WTC11 (cell line): ENCODE data around the gene RABGGTA. TPM values are rescaled to one million over a fixed set of nuclear protein-coding genes. Genes with fewer than 3 reads are reported as not detected.

Source experiments
- ATAC-seq: fragments of 200-7000 bp; cut with Tn5 transposase; 2 replicates; pipeline ENCODE4 v1.10.0; 2021; ENCODE audit warnings: mild to moderate bottlenecking, moderate library complexity
- CTCF ChIA-PET: fragments of 300-600 bp; sonication (Branson Sonifier 250); formaldehyde crosslinking; loops from one replicate; lab custom pipeline; 2021; ENCODE audit warnings: antibody characterized with exemption; lab: Charles Lee
- POLR2A ChIA-PET: fragments of 350-600 bp; sonication (Branson Sonifier 250); formaldehyde crosslinking; loops from one replicate; lab custom pipeline; 2021; ENCODE audit warnings: antibody characterized with exemption; lab: Charles Lee
- DNase-seq: peaks from one replicate; pipeline ENCODE4 v3.0.0; 2021; ENCODE audit warnings: low spot score
- H3K27ac Mint-ChIP-seq: 2 replicates; pipeline ENCODE4 v1.8.0; 2021; ENCODE audit warnings: mixed read lengths
- H3K27me3 Mint-ChIP-seq: 2 replicates; pipeline ENCODE4 v1.8.0; 2021; ENCODE audit warnings: low read depth, mild to moderate bottlenecking, moderate library complexity, mixed read lengths
- H3K36me3 Mint-ChIP-seq: 2 replicates; pipeline ENCODE4 v1.8.0; 2021; ENCODE audit warnings: mixed read lengths
- H3K4me1 Mint-ChIP-seq: 2 replicates; pipeline ENCODE4 v1.8.0; 2022; ENCODE audit warnings: mixed read lengths
- H3K4me3 Mint-ChIP-seq: 2 replicates; pipeline ENCODE4 v1.8.0; 2021; ENCODE audit warnings: mild to moderate bottlenecking, moderate library complexity, mixed read lengths
- H3K9me3 Mint-ChIP-seq: 2 replicates; pipeline ENCODE4 v1.8.0; 2021; ENCODE audit warnings: mixed read lengths
- ATF1 ChIP-seq: sonication (generic); formaldehyde crosslinking; IDR thresholded peaks from 2 replicates; pipeline ENCODE4 v1.8.1; 2023; ENCODE audit warnings: mild to moderate bottlenecking, moderate library complexity, missing genetic modification reagents
- CBFB ChIP-seq: sonication (generic); formaldehyde crosslinking; IDR thresholded peaks from 2 replicates; pipeline ENCODE4 v1.8.1; 2022; ENCODE audit warnings: mild to moderate bottlenecking, low read depth, missing genetic modification reagents
- ELF4 ChIP-seq: sonication (generic); formaldehyde crosslinking; IDR thresholded peaks from 2 replicates; pipeline ENCODE4 v1.8.1; 2022; ENCODE audit warnings: low read depth, mild to moderate bottlenecking, moderate library complexity, missing genetic modification reagents
- EMX1 ChIP-seq: fragments of 250-450 bp; sonication (Bioruptor Pico); IDR thresholded peaks from 2 replicates; pipeline ENCODE4 v1.8.0; 2021; ENCODE audit warnings: mild to moderate bottlenecking
- MXD4 ChIP-seq: fragments of 250-450 bp; sonication (Bioruptor Pico); IDR thresholded peaks from 2 replicates; pipeline ENCODE4 v1.8.0; 2021; ENCODE audit warnings: mild to moderate bottlenecking, moderate library complexity, borderline replicate concordance
- MYBL2 ChIP-seq: sonication (generic); formaldehyde crosslinking; IDR thresholded peaks from 2 replicates; pipeline ENCODE4 v1.8.1; 2023; ENCODE audit warnings: mild to moderate bottlenecking, moderate library complexity, missing genetic modification reagents
- NFATC4 ChIP-seq: fragments of 250-450 bp; sonication (Bioruptor Pico); IDR thresholded peaks from 2 replicates; pipeline ENCODE4 v1.9.0; 2021; ENCODE audit warnings: mild to moderate bottlenecking
- NR1H2 ChIP-seq: sonication (generic); formaldehyde crosslinking; IDR thresholded peaks from 2 replicates; pipeline ENCODE4 v1.9.0; 2021; ENCODE audit warnings: mild to moderate bottlenecking, moderate library complexity, missing genetic modification reagents
- PRRX2 ChIP-seq: fragments of 250-450 bp; sonication (Bioruptor Pico); IDR thresholded peaks from 2 replicates; pipeline ENCODE4 v1.8.0; 2021; ENCODE audit warnings: mild to moderate bottlenecking
- RORB ChIP-seq: fragments of 250-450 bp; sonication (Bioruptor Pico); IDR thresholded peaks from 2 replicates; pipeline ENCODE4 v1.9.0; 2021; ENCODE audit warnings: mild to moderate bottlenecking
- SMAD4 ChIP-seq: sonication (generic); formaldehyde crosslinking; IDR thresholded peaks from 2 replicates; pipeline ENCODE4 v1.8.0; 2022; ENCODE audit warnings: mild to moderate bottlenecking, missing genetic modification reagents
- ZNF219 ChIP-seq: sonication (generic); formaldehyde crosslinking; IDR thresholded peaks from 2 replicates; pipeline ENCODE4 v1.8.0; 2023; ENCODE audit warnings: missing genetic modification reagents, mild to moderate bottlenecking, borderline replicate concordance
- ZNF232 ChIP-seq: sonication (generic); formaldehyde crosslinking; IDR thresholded peaks from 2 replicates; pipeline ENCODE4 v1.8.0; 2022; ENCODE audit warnings: mild to moderate bottlenecking, missing genetic modification reagents
- ZNF423 ChIP-seq: fragments of 250-450 bp; sonication (Bioruptor Pico); IDR thresholded peaks from 2 replicates; pipeline ENCODE4 v2.1.2; 2022; ENCODE audit warnings: mild to moderate bottlenecking, moderate library complexity
- ZNF671 ChIP-seq: fragments of 250-450 bp; sonication (Bioruptor Pico); IDR thresholded peaks from 2 replicates; pipeline ENCODE4 v1.8.0; 2021; ENCODE audit warnings: mild to moderate bottlenecking
- total RNA-seq: library from RNA; stranded (reverse); gene quantifications from 3 replicates; pipeline ENCODE4 v1.2.3, GENCODE V29; 2021
- TF ChIP-seq, protein P1 (sequence below): fragments of 250-450 bp; sonication (Bioruptor Pico); IDR thresholded peaks from 2 replicates; pipeline ENCODE4 v1.9.0; 2021; ENCODE audit warnings: mild to moderate bottlenecking
- TF ChIP-seq, protein P2 (sequence below): sonication (generic); formaldehyde crosslinking; IDR thresholded peaks from 2 replicates; pipeline ENCODE4 v1.8.1; 2022; ENCODE audit warnings: low read depth, missing genetic modification reagents, borderline replicate concordance
- TF ChIP-seq, protein P3 (sequence below): fragments of 250-450 bp; sonication (Bioruptor Pico); IDR thresholded peaks from 2 replicates; pipeline ENCODE4 v2.1.2; 2022; ENCODE audit warnings: mild to moderate bottlenecking, moderate library complexity
- TF ChIP-seq, protein P4 (sequence below): sonication (generic); formaldehyde crosslinking; IDR thresholded peaks from 2 replicates; pipeline ENCODE4 v1.8.0; 2022; ENCODE audit warnings: mild to moderate bottlenecking, missing genetic modification reagents
- TF ChIP-seq, protein P5 (sequence below): fragments of 250-450 bp; sonication (Bioruptor Pico); conservative IDR thresholded peaks from 2 replicates; pipeline ENCODE4 v1.9.0; 2021; ENCODE audit warnings: mild to moderate bottlenecking
- TF ChIP-seq, protein P6 (sequence below): sonication (generic); formaldehyde crosslinking; IDR thresholded peaks from 2 replicates; pipeline ENCODE4 v1.8.1; 2022; ENCODE audit warnings: missing genetic modification reagents, borderline replicate concordance

Gene RABGGTA
- total RNA-seq, 1 experiment from 2014 or later, result 27.1 TPM

DNA sequence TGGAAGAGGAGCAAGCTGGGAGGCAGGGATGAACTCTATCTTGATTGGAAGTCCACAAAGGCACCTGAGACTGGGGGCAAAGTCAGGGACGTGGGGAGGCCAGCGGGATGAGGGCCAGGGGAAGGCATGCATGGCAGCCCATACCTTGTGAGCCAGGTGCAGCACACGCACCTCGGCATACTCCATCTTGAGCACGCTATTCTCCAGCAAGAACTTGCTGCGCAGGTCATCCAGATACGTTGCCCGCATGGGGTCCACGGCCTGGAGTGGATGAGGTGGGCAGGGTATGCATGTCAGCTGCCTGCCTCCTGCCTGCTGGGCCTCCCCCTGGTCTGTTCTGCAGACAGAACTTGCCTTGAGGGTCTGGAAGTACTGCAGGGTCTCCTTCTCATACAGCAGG is 3.9 kb downstream of the RABGGTA start (continued):
- TF ChIP-seq EMX1 (CRISPR knock-in tag), result no peak
- TF ChIP-seq ATF1 (CRISPR knock-in tag), result no peak
- TF ChIP-seq, protein P1, sequence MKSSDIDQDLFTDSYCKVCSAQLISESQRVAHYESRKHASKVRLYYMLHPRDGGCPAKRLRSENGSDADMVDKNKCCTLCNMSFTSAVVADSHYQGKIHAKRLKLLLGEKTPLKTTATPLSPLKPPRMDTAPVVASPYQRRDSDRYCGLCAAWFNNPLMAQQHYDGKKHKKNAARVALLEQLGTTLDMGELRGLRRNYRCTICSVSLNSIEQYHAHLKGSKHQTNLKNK (CRISPR knock-in tag), result no peak

DNA sequence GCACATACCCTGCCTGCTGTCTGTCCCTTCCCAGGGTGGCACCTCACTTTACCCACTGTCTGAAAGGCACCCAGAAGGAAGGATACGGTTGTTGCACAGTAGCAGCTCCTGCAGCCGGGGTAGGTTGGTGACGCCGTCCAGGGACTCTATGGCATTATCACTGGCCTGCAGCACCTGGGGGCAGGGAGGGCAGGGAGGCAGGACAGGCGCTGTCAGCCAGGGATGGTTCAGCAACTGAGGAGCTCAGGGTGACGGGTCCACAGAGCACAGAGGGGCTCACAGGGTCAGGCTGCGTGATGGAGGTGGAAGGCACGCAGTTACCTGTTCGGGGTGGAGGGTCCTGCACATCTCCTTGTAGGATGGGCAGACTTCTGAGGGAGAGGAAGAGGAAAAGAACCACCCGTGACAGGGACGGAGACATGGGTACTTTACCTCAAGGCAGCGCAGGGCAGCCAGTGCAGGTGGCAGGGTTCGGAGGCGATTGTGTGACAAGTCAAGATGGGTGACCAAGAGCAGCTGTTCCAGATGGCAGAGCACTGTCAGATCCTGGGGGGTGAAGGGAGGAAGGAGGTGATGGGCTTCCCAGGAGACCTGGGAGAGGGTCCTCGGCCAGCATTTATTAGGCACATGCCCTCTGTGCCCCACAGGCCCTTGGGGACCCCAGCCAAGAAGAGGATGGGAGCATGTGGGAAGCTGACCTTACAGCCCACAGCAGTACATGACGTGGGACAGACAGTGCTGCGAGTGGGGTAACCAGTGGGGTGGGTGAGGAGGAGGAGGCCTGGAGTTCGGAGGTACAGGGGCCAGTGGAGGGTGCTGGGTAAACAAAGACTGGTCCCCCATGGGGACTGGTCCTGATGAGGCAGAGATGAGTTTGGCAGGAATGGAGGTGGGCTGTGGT is 4.8 kb downstream of the RABGGTA start:
- ChIA-PET CTCF (interaction anchor here (2.2 kb wide), 1 partner anchor 24 kb away, joined by 12 read pairs; the partner anchor contains the start of gene TINF2), POLR2A (no interaction called here)
- Mint-ChIP-seq H3K27me3 (no peaks in the 10 kb centered on the region), H3K4me1 (no peaks in the 10 kb centered on the region; the same call in 1 of the 2 replicates), H3K27ac (no peak overlapping the region), H3K36me3 (peaks cover 4% of the 10 kb centered on the region; the same call in 1 of the 2 replicates), H3K9me3 (no peaks in the 10 kb centered on the region), H3K4me3 (no peak overlapping the region)
- ATAC-seq (no peak), DNase-seq (no peak)
- TF ChIP-seq ATF1 (CRISPR knock-in tag), result no peak
- TF ChIP-seq NR1H2 (CRISPR knock-in tag), result no peak
- TF ChIP-seq, protein P2, sequence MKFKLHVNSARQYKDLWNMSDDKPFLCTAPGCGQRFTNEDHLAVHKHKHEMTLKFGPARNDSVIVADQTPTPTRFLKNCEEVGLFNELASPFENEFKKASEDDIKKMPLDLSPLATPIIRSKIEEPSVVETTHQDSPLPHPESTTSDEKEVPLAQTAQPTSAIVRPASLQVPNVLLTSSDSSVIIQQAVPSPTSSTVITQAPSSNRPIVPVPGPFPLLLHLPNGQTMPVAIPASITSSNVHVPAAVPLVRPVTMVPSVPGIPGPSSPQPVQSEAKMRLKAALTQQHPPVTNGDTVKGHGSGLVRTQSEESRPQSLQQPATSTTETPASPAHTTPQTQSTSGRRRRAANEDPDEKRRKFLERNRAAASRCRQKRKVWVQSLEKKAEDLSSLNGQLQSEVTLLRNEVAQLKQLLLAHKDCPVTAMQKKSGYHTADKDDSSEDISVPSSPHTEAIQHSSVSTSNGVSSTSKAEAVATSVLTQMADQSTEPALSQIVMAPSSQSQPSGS, result no peak
- TF ChIP-seq PRRX2, result no peak
- TF ChIP-seq, protein P3, sequence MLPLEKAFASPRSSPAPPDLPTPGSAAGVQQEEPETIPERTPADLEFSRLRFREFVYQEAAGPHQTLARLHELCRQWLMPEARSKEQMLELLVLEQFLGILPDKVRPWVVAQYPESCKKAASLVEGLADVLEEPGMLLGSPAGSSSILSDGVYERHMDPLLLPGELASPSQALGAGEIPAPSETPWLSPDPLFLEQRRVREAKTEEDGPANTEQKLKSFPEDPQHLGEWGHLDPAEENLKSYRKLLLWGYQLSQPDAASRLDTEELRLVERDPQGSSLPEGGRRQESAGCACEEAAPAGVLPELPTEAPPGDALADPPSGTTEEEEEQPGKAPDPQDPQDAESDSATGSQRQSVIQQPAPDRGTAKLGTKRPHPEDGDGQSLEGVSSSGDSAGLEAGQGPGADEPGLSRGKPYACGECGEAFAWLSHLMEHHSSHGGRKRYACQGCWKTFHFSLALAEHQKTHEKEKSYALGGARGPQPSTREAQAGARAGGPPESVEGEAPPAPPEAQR, result no peak
- TF ChIP-seq ZNF219, result no peak
- no peak for TF ChIP-seq RORB (CRISPR knock-in tag)
- TF ChIP-seq NFATC4, result no peak
- no peak for TF ChIP-seq ZNF423 (CRISPR knock-in tag)
- TF ChIP-seq, protein P4, sequence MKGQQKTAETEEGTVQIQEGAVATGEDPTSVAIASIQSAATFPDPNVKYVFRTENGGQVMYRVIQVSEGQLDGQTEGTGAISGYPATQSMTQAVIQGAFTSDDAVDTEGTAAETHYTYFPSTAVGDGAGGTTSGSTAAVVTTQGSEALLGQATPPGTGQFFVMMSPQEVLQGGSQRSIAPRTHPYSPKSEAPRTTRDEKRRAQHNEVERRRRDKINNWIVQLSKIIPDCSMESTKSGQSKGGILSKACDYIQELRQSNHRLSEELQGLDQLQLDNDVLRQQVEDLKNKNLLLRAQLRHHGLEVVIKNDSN, result no peak

DNA sequence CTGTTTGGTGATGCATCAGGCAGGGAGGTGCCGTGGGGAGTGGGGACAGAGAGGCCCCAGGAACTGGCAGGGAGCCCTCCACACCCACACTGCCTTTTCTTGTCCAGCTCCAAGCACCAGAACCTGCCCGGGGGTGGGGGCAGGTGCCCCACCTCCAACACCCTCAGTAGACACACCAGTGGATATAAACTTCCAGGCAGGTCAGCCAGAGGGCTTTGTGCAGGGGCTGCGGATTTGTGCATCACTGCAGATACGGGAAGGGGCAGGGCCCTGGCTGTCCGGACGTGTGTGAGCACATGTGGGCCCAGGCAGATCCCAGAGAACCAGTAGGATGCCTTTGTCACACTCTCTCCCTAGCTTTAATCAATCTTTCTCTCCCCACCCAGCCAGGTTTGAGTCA is 7.1 kb downstream of the RABGGTA start:
- Mint-ChIP-seq H3K27ac (no peak overlapping the region; the same call in 1 of the 2 replicates), H3K36me3 (peaks cover 4% of the 10 kb centered on the region; the same call in 1 of the 2 replicates), H3K4me3 (no peak overlapping the region), H3K4me1 (no peaks in the 10 kb centered on the region), H3K9me3 (no peaks in the 10 kb centered on the region), H3K27me3 (no peaks in the 10 kb centered on the region)
- CTCF ChIA-PET, result interaction anchor here (1.2 kb wide), 1 partner anchor 44 kb away, joined by 4 read pairs; the partner anchor contains the start of gene CIDEB
- DNase-seq, result no peak
- TF ChIP-seq ZNF671 (CRISPR knock-in tag) (no peak), SMAD4 (CRISPR knock-in tag) (no peak)
- no peak for ATAC-seq
- POLR2A ChIA-PET, result no interaction called here

DNA sequence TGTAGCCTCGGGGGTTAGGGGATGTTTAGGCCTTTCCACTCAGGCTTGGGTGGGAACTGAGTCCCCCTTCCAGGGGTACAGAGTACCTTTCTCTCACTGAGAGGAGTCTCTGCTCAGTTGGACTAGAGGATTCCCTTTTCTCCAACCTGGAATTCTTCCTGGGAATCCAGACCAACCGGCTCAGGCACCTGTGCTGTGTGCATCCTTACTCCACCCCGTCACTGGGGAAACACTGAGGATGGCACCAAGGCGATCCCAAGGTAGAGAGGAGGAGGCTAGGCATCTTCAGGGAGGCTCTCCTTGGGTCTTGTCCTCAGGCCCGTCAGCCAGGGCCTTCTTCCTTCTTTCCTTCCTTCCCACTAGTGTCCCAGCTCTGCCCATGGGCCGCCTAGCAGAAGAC is 7.5 kb downstream of the RABGGTA start:
- Mint-ChIP-seq H3K36me3 (peaks cover 4% of the 10 kb centered on the region; the same call in 1 of the 2 replicates), H3K4me1 (no peaks in the 10 kb centered on the region), H3K9me3 (no peaks in the 10 kb centered on the region), H3K27ac (no peak overlapping the region), H3K27me3 (no peaks in the 10 kb centered on the region), H3K4me3 (no peak overlapping the region)
- no peak for ATAC-seq
- no peak for DNase-seq
- POLR2A ChIA-PET, result no interaction called here
- CTCF ChIA-PET, result interaction anchor here (1.2 to 2.6 kb wide), 2 partner anchors 21 to 44 kb away, joined by 4 to 17 read pairs; partner anchors contain the start of genes CIDEB and TINF2
- TF ChIP-seq ELF4 (no peak), MYBL2 (CRISPR knock-in tag) (no peak), MXD4 (CRISPR knock-in tag) (no peak), CBFB (CRISPR knock-in tag) (no peak), ZNF219 (no peak), ZNF232 (CRISPR knock-in tag) (no peak)
- TF ChIP-seq, protein P5, sequence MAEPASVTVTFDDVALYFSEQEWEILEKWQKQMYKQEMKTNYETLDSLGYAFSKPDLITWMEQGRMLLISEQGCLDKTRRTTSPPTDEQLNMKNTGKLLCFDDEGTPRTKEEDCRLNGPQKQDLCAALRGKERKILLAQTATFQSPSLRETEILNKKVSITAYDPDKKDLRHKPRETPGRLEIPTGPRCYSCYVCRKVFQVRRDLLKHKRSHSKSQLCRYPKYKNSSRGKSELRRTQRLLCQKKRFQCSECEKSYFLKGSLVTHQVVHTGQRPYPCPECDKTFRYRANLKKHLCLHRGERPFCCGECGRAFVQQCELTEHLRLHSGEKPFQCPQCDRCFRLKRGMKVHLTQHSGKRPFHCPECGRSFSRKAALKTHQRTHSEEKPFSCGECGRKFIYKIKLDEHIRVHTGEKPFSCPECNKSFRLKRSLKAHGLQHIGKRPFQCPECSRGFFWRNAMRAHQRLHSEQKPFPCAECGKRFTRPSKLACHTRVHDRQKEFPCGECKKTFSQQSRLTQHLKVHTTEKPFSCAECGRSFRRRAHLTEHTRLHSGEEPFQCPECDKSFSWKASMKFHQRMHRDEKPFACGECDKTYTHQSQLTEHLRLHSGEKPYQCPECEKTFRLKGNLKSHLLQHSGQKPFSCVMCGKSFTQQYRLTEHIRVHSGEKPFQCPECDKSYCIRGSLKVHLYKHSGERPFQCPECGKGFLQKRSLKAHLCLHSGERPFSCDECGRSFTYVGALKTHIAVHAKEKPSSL (CRISPR knock-in tag), result no peak
- TF ChIP-seq, protein P6, sequence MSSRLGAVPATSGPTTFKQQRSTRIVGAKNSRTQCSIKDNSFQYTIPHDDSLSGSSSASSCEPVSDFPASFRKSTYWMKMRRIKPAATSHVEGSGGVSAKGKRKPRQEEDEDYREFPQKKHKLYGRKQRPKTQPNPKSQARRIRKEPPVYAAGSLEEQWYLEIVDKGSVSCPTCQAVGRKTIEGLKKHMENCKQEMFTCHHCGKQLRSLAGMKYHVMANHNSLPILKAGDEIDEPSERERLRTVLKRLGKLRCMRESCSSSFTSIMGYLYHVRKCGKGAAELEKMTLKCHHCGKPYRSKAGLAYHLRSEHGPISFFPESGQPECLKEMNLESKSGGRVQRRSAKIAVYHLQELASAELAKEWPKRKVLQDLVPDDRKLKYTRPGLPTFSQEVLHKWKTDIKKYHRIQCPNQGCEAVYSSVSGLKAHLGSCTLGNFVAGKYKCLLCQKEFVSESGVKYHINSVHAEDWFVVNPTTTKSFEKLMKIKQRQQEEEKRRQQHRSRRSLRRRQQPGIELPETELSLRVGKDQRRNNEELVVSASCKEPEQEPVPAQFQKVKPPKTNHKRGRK (CRISPR knock-in tag), result no peak
